CD4-positive, alpha-beta T cell treated with Interleukin-6 for 4 hours (primary cell): ENCODE results near the gene C1orf210.
A peak's percentile ranks its signal among the peaks of the same experiment; 100 is the strongest.

ENCODE experiments used
- DNase-seq: peaks from one replicate; pipeline ENCODE4 v3.0.0-alpha.2; 2020; ENCODE audit warnings: mixed read lengths

C1orf210 gene

GRCh38 chr1:43285269-43285990 is at the start of gene C1orf210:
Gene C1orf210, minus strand, starts transcription at chr1:43285581. Its CDS starts 2,311 bp downstream, at chr1:43283270.
- peak; percentile 15 for DNase-seq

GRCh38 chr1:43334453-43335205 is 49.2 kb upstream of the C1orf210 start:
- no peak for DNase-seq

GRCh38 chr1:43331688-43332087 is 46.3 kb upstream of the C1orf210 start:
- no peak for DNase-seq

GRCh38 chr1:43329995-43330751 is 44.8 kb upstream of the C1orf210 start:
- peak; percentile 35 for DNase-seq

GRCh38 chr1:43327549-43328292 is 42.3 kb upstream of the C1orf210 start:
- DNase-seq = no peak

- no peak for DNase-seq
These were observed 40.0 kb upstream of the C1orf210 start for GRCh38 chr1:43325381-43325780.

GRCh38 chr1:43324810-43325209 is 39.4 kb upstream of the C1orf210 start:
- DNase-seq = no peak

- DNase-seq = no peak
These were observed 37.1 kb upstream of the C1orf210 start for GRCh38 chr1:43322506-43322905.

- DNase-seq = no peak
These were observed 36.0 kb upstream of the C1orf210 start for GRCh38 chr1:43321331-43321891.

- DNase-seq = no peak
These were observed 34.4 kb upstream of the C1orf210 start for GRCh38 chr1:43319766-43320165.

- no peak for DNase-seq
These were observed 33.9 kb upstream of the C1orf210 start for GRCh38 chr1:43319288-43319687.

GRCh38 chr1:43318831-43319230 is 33.5 kb upstream of the C1orf210 start:
- DNase-seq = no peak

GRCh38 chr1:43317817-43318471 is 32.6 kb upstream of the C1orf210 start:
- no peak for DNase-seq

GRCh38 chr1:43316738-43317520 is 31.5 kb upstream of the C1orf210 start:
- DNase-seq = no peak

GRCh38 chr1:43315963-43316737 is 30.8 kb upstream of the C1orf210 start:
- no peak for DNase-seq

GRCh38 chr1:43315481-43315880 is 30.1 kb upstream of the C1orf210 start:
- no peak for DNase-seq

GRCh38 chr1:43314233-43314632 is 28.9 kb upstream of the C1orf210 start:
- no peak for DNase-seq

GRCh38 chr1:43313771-43314170 is 28.4 kb upstream of the C1orf210 start:
- DNase-seq = no peak

- no peak for DNase-seq
These were observed 27.5 kb upstream of the C1orf210 start for GRCh38 chr1:43312663-43313515.
